Neural crest cell (in vitro differentiated cells): ENCODE measurements around the gene NUAK1. TPM values are rescaled to one million over a fixed set of nuclear protein-coding genes. Genes with fewer than 3 reads are reported as not detected.

Source experiments
- DNase-seq: peaks from one replicate; pipeline ENCODE4 v3.0.0; 2021; ENCODE audit warnings: low read depth, mixed read lengths, low spot score
- H3K27ac Mint-ChIP-seq: one replicate; pipeline ENCODE4 v1.8.0; 2021; ENCODE audit warnings: mild to moderate bottlenecking, mixed read lengths; ENCODE audit not compliant: unreplicated experiment
- H3K27me3 Mint-ChIP-seq: 2 replicates; pipeline ENCODE4 v1.8.0; 2021; ENCODE audit warnings: low read depth, mild to moderate bottlenecking, mixed read lengths
- H3K36me3 Mint-ChIP-seq: 2 replicates; pipeline ENCODE4 v1.8.0; 2021; ENCODE audit warnings: low read depth, mild to moderate bottlenecking, mixed read lengths
- H3K4me1 Mint-ChIP-seq: 2 replicates; pipeline ENCODE4 v1.8.0; 2021; ENCODE audit warnings: mixed read lengths
- H3K4me3 Mint-ChIP-seq: one replicate; pipeline ENCODE4 v1.8.0; 2021; ENCODE audit warnings: mild to moderate bottlenecking, mixed read lengths
- H3K9me3 Mint-ChIP-seq: 2 replicates; pipeline ENCODE4 v1.8.0; 2021; ENCODE audit warnings: mixed read lengths
- total RNA-seq: library from RNA; stranded (reverse); gene quantifications from 2 replicates; pipeline ENCODE4 v1.2.1, GENCODE V29; 2021
- TF ChIP-seq, protein P1 (sequence below): fragments of 200-600 bp; sonication (generic); conservative IDR thresholded peaks from 2 replicates; pipeline ENCODE4 v1.5.0; 2021; ENCODE audit warnings: antibody characterized with exemption, mild to moderate bottlenecking

The NUAK1 gene
- total RNA-seq, 1 donor from 2014 or later: 35.6 TPM

DNA sequence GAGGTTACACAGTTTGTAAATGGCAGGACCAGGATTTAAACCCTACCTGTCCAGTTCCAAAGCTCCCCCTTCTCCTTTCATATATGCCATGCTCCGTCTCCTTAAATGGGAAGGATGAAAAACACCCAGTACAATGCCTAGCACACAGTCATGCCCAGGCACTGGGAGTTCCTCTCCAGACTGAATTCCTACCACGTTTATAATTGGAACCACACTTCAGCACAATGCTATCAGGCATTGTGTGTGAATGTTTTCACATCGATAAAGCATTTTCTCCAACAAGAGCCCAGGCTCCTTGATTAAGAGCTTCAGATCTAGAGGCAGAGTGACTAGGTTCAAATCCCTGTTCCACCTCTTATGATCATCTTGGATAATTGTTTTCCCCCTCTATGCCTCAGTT, 2.7 kb upstream of the NUAK1 start:
- TF ChIP-seq, protein P1, sequence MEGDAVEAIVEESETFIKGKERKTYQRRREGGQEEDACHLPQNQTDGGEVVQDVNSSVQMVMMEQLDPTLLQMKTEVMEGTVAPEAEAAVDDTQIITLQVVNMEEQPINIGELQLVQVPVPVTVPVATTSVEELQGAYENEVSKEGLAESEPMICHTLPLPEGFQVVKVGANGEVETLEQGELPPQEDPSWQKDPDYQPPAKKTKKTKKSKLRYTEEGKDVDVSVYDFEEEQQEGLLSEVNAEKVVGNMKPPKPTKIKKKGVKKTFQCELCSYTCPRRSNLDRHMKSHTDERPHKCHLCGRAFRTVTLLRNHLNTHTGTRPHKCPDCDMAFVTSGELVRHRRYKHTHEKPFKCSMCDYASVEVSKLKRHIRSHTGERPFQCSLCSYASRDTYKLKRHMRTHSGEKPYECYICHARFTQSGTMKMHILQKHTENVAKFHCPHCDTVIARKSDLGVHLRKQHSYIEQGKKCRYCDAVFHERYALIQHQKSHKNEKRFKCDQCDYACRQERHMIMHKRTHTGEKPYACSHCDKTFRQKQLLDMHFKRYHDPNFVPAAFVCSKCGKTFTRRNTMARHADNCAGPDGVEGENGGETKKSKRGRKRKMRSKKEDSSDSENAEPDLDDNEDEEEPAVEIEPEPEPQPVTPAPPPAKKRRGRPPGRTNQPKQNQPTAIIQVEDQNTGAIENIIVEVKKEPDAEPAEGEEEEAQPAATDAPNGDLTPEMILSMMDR: no peak
- Mint-ChIP-seq H3K4me3 (peak overlapping the region; percentile 94), H3K4me1 (peaks cover 70% of the 10 kb centered on the region), H3K36me3 (peaks cover 5% of the 10 kb centered on the region), H3K27me3 (peaks cover 2% of the 10 kb centered on the region), H3K9me3 (no peaks in the 10 kb centered on the region), H3K27ac (no peak overlapping the region)
- DNase-seq: no peak

DNA sequence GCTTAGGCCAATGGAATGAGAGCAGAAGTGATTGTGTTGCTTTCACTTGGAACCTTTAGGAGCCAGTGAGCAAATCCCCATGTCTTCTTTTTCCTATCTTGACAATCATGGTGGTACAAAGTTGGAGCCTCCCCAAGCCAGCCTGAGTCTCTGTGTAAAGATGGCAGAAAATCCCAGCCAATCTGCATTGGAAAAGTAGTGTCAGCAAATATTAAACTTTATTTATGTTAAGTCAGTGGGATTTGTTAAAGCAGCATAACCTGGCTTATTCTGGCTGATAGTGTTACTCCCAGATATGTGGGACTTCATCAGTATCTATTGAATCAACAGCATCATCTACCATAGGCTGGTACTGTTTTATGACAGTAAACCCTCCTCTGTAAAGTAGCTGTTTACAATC, 2.2 kb upstream of the NUAK1 start:
- DNase-seq: no peak
- peaks cover 2% of the 10 kb centered on the region for H3K27me3 Mint-ChIP-seq
- no peak overlapping the region for H3K27ac Mint-ChIP-seq
- peaks cover 72% of the 10 kb centered on the region for H3K4me1 Mint-ChIP-seq
- TF ChIP-seq, protein P1: no peak
- H3K9me3 Mint-ChIP-seq: no peaks in the 10 kb centered on the region
- H3K36me3 Mint-ChIP-seq: peaks cover 5% of the 10 kb centered on the region
- peak overlapping the region; percentile 94 for H3K4me3 Mint-ChIP-seq

DNA sequence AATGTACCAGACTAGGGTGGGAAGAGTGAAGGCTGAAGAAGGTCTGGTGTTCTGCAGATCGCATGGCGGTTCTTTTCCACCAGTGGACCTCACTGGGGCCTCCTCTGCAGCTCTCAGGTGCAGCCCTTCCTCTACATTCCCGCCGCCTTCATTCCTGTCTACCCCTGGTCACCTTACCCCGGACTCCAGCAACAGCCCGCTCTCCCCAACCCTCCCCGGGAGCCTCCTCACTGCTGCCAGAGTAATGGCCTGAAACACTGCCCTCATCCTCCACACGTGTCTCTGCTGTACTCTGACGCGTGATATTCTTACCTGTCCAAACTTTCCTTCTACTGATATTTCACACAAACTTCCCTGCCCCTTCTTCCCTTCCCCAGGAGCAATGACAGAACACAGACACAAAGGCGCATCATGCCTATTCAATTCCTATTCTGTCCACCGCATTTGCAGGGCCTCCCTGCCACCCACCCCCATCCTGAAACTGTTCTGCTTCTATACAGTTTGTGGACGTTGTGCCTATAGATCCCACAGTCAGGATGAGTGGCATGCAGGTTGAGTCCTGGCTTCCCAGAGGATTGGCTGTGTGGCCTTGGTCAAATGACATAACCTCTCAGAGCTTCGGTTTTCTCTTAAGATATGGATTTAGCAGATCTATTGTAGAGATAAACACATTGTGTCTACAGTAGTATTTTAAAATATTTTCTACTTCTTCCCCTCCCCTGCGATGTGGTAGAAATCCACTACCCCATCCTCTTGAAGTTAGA, 1.7 kb upstream of the NUAK1 start:
- Mint-ChIP-seq H3K4me1 (peaks cover 72% of the 10 kb centered on the region), H3K9me3 (no peaks in the 10 kb centered on the region), H3K4me3 (peak overlapping the region; percentile 94), H3K27ac (peak overlapping the region; percentile 91), H3K36me3 (peaks cover 5% of the 10 kb centered on the region), H3K27me3 (peaks cover 2% of the 10 kb centered on the region)
- TF ChIP-seq, protein P1: no peak
- DNase-seq: no peak

DNA sequence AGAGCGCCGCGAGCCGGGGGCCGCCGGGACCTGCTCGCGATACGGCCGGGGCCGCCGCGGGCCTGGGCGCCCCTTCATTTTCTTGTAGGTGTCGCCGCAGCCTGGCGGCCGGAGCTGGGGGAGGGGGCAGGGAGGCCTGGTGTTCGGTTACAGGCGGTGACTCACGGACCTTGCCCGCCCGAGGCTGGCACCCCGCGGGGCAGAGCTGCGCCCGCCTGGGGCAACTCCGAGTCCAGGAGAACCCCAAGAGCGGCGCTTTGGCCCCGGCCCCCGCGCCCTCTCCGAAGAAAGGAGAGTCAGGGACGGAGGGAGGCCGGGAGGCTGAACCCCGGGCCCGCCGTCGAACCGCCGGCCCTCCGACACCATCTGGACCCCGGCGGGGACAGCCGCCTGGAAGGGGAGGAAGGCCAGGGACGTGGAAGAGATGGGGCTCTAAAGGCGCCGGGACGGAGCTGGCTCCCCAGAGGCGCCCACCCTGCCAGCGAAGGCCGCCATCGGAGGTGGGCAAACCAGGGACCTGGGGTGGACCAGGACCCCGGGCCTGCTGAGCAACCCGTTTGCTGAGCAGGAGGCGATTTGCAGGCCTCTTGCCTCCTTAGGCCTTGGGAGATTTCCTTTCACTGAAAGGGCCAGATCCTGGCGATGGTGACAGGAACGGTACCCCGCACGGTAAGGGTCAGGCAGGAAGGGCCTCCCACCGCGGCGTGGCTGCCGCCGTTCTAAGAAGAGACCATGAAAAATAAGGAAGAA, 843 bp upstream of the NUAK1 start:
- Mint-ChIP-seq H3K9me3 (no peaks in the 10 kb centered on the region), H3K36me3 (peaks cover 5% of the 10 kb centered on the region), H3K27me3 (peaks cover 2% of the 10 kb centered on the region), H3K27ac (peak overlapping the region; percentile 91), H3K4me1 (peaks cover 72% of the 10 kb centered on the region), H3K4me3 (peak overlapping the region; percentile 94)
- DNase-seq: peak; percentile 55
- TF ChIP-seq, protein P1: no peak

DNA sequence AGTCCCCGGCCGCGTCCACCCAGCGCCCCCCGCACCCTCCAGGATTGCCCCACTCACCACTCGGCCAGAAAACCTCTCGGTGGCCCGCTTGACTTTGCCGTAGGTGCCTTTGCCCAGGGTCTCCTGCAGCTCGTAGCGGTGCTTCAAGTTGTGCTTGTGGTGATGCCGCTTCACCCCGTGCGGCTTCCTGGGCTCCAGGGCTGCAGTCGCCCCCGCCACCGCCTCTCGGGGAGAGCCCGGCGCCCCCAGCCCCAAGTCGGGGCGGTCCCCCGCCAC, 459 bp downstream of the NUAK1 start:
- Mint-ChIP-seq H3K36me3 (peaks cover 5% of the 10 kb centered on the region), H3K4me3 (peak overlapping the region; percentile 98), H3K9me3 (no peaks in the 10 kb centered on the region), H3K4me1 (peaks cover 75% of the 10 kb centered on the region), H3K27ac (peak overlapping the region; percentile 95), H3K27me3 (peaks cover 2% of the 10 kb centered on the region)
- peak; percentile 27 for DNase-seq
- TF ChIP-seq, protein P1: no peak
